ENCODE measurements around the gene ARTN.

Gene ARTN

DNA sequence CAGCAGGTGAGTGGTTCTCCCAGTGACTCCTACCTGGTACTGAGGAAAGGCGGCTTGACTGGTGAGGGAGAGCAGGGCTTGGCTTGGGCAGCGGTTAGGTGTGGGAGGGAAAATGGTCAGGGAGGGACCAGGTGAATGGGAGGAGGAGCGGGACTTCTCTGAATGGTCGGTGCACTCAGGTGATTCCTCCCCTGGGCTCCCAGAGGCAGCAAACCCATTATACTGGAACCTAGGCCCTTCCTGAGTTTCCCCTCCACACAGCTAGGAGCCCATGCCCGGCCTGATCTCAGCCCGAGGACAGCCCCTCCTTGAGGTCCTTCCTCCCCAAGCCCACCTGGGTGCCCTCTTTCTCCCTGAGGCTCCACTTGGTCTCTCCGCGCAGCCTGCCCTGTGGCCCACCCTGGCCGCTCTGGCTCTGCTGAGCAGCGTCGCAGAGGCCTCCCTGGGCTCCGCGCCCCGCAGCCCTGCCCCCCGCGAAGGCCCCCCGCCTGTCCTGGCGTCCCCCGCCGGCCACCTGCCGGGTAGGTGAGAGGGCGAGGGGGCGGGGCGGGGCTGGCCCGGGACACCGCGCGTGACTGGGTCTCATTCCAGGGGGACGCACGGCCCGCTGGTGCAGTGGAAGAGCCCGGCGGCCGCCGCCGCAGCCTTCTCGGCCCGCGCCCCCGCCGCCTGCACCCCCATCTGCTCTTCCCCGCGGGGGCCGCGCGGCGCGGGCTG, 2.3 kb downstream of the ARTN start:
- Histone ChIP-seq H3K4me1 (ENCODE audit: control insufficient read depth, insufficient read depth, low read length, poor library complexity, severe bottlenecking) (peaks cover 15% of the 10 kb centered on the region), H3K9me3 (ENCODE audit: control insufficient read depth, low read length) (no peaks in the 10 kb centered on the region), H3K27ac (ENCODE audit: insufficient read depth, low read length, poor library complexity, severe bottlenecking) (no peak overlapping the region), H3K4me3 (ENCODE audit: insufficient read depth, low read depth, low read length, poor library complexity, severe bottlenecking) (no peak overlapping the region), H3K27me3 (replicated peaks; ENCODE audit: control insufficient read depth, insufficient read depth, low read length, poor library complexity, severe bottlenecking) (peaks cover 20% of the 10 kb centered on the region), H3K36me3 (ENCODE audit: control insufficient read depth, insufficient read depth, low read length) (no peaks in the 10 kb centered on the region)
- no peak for DNase-seq

DNA sequence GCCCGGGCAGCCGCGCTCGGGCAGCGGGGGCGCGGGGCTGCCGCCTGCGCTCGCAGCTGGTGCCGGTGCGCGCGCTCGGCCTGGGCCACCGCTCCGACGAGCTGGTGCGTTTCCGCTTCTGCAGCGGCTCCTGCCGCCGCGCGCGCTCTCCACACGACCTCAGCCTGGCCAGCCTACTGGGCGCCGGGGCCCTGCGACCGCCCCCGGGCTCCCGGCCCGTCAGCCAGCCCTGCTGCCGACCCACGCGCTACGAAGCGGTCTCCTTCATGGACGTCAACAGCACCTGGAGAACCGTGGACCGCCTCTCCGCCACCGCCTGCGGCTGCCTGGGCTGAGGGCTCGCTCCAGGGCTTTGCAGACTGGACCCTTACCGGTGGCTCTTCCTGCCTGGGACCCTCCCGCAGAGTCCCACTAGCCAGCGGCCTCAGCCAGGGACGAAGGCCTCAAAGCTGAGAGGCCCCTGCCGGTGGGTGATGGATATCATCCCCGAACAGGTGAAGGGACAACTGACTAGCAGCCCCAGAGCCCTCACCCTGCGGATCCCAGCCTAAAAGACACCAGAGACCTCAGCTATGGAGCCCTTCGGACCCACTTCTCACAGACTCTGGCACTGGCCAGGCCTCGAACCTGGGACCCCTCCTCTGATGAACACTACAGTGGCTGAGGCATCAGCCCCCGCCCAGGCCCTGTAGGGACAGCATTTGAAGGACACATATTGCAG, 3.0 kb downstream of the ARTN start:
- Histone ChIP-seq H3K4me3 (ENCODE audit: insufficient read depth, low read depth, low read length, poor library complexity, severe bottlenecking) (no peak overlapping the region), H3K36me3 (ENCODE audit: control insufficient read depth, insufficient read depth, low read length) (no peaks in the 10 kb centered on the region), H3K27ac (ENCODE audit: insufficient read depth, low read length, poor library complexity, severe bottlenecking) (no peak overlapping the region), H3K27me3 (replicated peaks; ENCODE audit: control insufficient read depth, insufficient read depth, low read length, poor library complexity, severe bottlenecking) (peaks cover 20% of the 10 kb centered on the region), H3K9me3 (ENCODE audit: control insufficient read depth, low read length) (no peaks in the 10 kb centered on the region), H3K4me1 (ENCODE audit: control insufficient read depth, insufficient read depth, low read length, poor library complexity, severe bottlenecking) (peaks cover 15% of the 10 kb centered on the region)
- DNase-seq = no peak

DNA sequence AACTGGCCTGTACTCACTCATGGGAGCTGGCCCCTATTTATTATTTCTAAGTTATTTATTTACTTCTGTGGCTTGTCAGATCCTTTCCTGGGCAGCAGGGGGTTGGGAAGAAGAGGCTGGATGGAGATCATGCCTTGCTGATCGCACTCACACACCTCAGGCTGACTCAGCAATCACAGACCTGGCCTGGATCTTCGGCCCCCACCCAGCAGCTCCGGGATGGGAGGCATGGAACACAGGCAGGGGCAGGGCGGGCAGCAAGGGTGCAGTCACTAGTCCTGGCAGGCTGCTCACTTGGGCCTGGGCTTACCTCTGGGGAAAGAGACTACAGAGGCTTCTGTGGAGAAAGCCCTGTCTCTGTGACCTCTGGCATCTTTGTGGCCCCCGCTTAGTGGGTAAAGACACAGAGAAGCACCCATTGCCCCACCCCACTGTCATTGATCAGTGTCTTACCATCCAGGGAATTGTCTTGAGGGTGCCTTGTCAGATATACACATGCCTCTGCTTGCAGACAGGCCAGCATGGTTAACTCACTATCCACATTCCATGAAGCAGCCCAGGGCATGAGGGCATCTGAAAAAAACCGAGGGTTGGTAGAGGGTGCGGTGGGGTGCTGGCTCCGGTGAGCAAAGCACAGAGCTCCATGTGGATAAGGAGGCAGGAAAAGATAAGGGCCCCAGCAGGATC, 3.7 kb downstream of the ARTN start:
- H3K9me3 ChIP-seq (ENCODE audit: control insufficient read depth, low read length) = no peaks in the 10 kb centered on the region
- no peaks in the 10 kb centered on the region for H3K36me3 ChIP-seq (ENCODE audit: control insufficient read depth, insufficient read depth, low read length)
- DNase-seq = no peak
- no peak overlapping the region for H3K4me3 ChIP-seq (ENCODE audit: insufficient read depth, low read depth, low read length, poor library complexity, severe bottlenecking)
- peaks cover 15% of the 10 kb centered on the region for H3K4me1 ChIP-seq (ENCODE audit: control insufficient read depth, insufficient read depth, low read length, poor library complexity, severe bottlenecking)
- H3K27me3 ChIP-seq (replicated peaks; ENCODE audit: control insufficient read depth, insufficient read depth, low read length, poor library complexity, severe bottlenecking) = peaks cover 20% of the 10 kb centered on the region
- no peak overlapping the region for H3K27ac ChIP-seq (ENCODE audit: insufficient read depth, low read length, poor library complexity, severe bottlenecking)

DNA sequence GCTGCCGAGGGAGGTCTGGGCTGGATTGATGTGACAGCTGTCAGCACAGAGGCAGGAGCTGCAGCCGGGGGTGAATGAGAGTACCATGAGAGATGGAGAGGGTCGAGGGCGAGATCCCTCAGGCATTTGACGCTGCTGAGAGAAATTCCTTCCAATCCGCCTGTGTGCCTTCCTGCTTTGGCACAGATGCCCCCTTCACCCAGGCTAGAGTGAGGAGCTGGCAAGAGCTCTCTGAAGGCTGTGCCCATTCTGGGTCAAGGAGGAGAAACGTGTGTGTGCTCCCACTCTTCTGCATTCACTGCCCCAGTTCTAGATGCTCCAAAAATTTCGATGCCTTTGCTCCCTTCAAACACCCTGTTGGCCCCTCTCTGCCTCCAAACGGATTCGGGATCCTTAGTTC, 4.8 kb downstream of the ARTN start:
- H3K9me3 ChIP-seq (ENCODE audit: control insufficient read depth, low read length) = no peaks in the 10 kb centered on the region
- no peak for DNase-seq
- H3K27me3 ChIP-seq (replicated peaks; ENCODE audit: control insufficient read depth, insufficient read depth, low read length, poor library complexity, severe bottlenecking) = peaks cover 20% of the 10 kb centered on the region
- H3K4me1 ChIP-seq (ENCODE audit: control insufficient read depth, insufficient read depth, low read length, poor library complexity, severe bottlenecking) = peaks cover 12% of the 10 kb centered on the region
- H3K27ac ChIP-seq (ENCODE audit: insufficient read depth, low read length, poor library complexity, severe bottlenecking) = no peak overlapping the region
- no peaks in the 10 kb centered on the region for H3K36me3 ChIP-seq (ENCODE audit: control insufficient read depth, insufficient read depth, low read length)
- H3K4me3 ChIP-seq (ENCODE audit: insufficient read depth, low read depth, low read length, poor library complexity, severe bottlenecking) = no peak overlapping the region

DNA sequence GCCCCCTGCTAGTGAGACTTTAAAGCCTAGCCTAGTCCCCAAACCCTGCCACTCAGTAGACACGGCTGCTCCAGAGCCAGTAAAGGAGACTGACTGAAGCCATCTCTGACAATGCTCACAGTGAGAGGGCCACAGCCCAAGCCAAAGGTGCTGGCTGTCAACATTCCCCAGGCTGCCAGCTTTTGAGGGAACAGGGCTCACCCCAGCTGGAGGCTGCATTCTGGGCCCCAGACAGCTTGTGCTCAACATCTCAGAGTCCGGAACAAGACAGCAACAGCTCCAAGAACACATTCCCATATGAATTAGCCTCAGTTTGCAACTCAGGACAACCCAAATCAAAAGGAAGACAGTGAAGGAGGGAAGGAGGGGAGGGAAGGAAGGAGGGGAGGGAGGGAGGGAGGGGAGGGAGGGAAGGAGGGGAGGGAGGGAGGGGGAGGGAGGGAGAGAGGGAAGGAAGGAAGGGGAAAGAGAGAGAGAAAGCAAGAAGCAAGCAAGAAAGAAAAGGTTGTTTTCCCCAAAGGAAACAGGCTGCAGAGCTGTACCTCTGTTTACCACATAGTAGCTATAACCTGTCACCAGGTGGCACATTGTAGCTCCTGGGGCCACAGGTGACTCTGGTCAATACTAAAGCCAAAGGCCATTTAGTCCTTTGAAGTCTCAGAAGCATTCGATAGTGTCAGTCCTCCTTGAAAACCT, 5.4 kb downstream of the ARTN start:
- Histone ChIP-seq H3K36me3 (ENCODE audit: control insufficient read depth, insufficient read depth, low read length) (no peaks in the 10 kb centered on the region), H3K9me3 (ENCODE audit: control insufficient read depth, low read length) (no peaks in the 10 kb centered on the region)
- DNase-seq = no peak

DNA sequence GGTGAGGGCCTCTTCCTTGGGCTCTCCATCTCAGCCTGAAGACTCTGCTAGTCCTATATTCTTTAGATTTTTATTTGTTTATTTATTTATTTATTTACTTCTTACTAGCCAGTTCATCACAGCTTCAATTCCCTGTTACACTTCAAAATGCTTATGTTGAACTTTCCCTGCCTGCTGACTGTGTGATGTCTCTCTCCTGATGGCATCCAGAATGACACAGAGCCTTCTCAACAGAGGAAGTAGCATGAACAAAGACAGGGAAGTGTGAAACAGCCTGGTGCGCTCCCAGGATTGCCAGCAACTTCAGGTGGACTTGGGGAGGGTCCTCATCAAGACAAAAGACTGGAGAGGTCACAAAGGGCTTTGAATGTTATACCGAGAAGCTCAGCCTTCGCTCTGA, 8.8 kb downstream of the ARTN start:
- Histone ChIP-seq H3K27ac (ENCODE audit: insufficient read depth, low read length, poor library complexity, severe bottlenecking) (no peak overlapping the region), H3K9me3 (ENCODE audit: control insufficient read depth, low read length) (no peaks in the 10 kb centered on the region), H3K36me3 (ENCODE audit: control insufficient read depth, insufficient read depth, low read length) (no peaks in the 10 kb centered on the region), H3K4me3 (ENCODE audit: insufficient read depth, low read depth, low read length, poor library complexity, severe bottlenecking) (no peak overlapping the region), H3K27me3 (replicated peaks; ENCODE audit: control insufficient read depth, insufficient read depth, low read length, poor library complexity, severe bottlenecking) (no peaks in the 10 kb centered on the region), H3K4me1 (ENCODE audit: control insufficient read depth, insufficient read depth, low read length, poor library complexity, severe bottlenecking) (peaks cover 15% of the 10 kb centered on the region)
- DNase-seq = no peak

More for the DNA sequence above, 5.4 kb downstream of the ARTN start:
- Histone ChIP-seq H3K27ac (ENCODE audit: insufficient read depth, low read length, poor library complexity, severe bottlenecking) (no peak overlapping the region), H3K4me3 (ENCODE audit: insufficient read depth, low read depth, low read length, poor library complexity, severe bottlenecking) (no peak overlapping the region), H3K4me1 (ENCODE audit: control insufficient read depth, insufficient read depth, low read length, poor library complexity, severe bottlenecking) (peaks cover 8% of the 10 kb centered on the region), H3K27me3 (replicated peaks; ENCODE audit: control insufficient read depth, insufficient read depth, low read length, poor library complexity, severe bottlenecking) (peaks cover 20% of the 10 kb centered on the region)

DNA sequence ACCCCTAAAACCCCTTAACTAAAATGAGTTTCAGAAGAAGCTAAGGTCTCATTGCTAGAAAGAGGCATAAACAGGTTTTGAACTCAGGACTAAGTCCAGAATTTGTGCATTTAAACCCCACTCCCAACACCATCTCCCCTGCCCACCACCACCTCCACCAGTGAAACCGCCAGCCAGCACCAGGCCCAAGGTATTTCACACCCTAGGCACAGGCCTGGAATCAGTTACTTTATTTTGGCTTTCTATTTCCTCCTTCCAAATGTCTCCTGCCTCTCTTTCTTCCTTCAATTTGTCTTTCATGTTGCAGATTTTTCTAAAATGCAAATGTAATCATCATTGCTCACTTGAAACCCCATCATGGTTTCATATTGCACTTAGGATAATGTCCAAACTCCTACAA, 11.3 kb downstream of the ARTN start:
- no peaks in the 10 kb centered on the region for H3K27me3 ChIP-seq (replicated peaks; ENCODE audit: control insufficient read depth, insufficient read depth, low read length, poor library complexity, severe bottlenecking)
- no peaks in the 10 kb centered on the region for H3K9me3 ChIP-seq (ENCODE audit: control insufficient read depth, low read length)
- no peak for DNase-seq
- H3K4me1 ChIP-seq (ENCODE audit: control insufficient read depth, insufficient read depth, low read length, poor library complexity, severe bottlenecking) = peaks cover 24% of the 10 kb centered on the region
- no peaks in the 10 kb centered on the region for H3K36me3 ChIP-seq (ENCODE audit: control insufficient read depth, insufficient read depth, low read length)
- no peak overlapping the region for H3K4me3 ChIP-seq (ENCODE audit: insufficient read depth, low read depth, low read length, poor library complexity, severe bottlenecking)
- no peak overlapping the region for H3K27ac ChIP-seq (ENCODE audit: insufficient read depth, low read length, poor library complexity, severe bottlenecking)

DNA sequence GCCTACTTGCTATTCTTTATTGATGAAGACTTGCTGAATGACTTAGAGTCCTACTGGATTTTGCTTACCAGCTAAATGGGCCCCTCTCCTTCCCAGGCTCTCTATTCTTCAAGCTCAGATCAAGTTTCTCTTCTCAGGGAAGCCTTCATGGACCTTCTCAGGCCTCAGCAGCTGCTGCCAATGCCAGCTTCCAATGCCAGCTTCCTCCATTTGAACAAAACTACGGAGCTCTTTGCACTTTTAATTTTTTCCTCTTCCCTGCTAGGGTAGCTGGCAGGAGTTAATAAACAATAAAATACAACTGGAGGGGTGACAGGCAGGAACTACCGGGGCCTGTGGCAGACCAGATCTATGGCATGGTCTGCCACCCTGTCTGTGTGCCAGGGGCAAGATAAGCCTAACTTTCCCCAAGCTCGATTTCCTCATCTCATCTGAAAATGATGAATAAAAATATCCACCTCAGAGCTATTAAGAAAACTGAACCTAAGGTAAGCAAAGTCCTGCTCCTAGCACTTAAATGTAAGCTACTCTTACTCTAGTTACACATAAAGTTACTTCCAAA, 12.2 kb downstream of the ARTN start:
- H3K27ac ChIP-seq (ENCODE audit: insufficient read depth, low read length, poor library complexity, severe bottlenecking) = peak overlapping the region; percentile 98
- peak overlapping the region; percentile 80 for H3K4me3 ChIP-seq (ENCODE audit: insufficient read depth, low read depth, low read length, poor library complexity, severe bottlenecking)
- no peak for DNase-seq
- H3K9me3 ChIP-seq (ENCODE audit: control insufficient read depth, low read length) = no peaks in the 10 kb centered on the region
- peaks cover 24% of the 10 kb centered on the region for H3K4me1 ChIP-seq (ENCODE audit: control insufficient read depth, insufficient read depth, low read length, poor library complexity, severe bottlenecking)
- no peaks in the 10 kb centered on the region for H3K27me3 ChIP-seq (replicated peaks; ENCODE audit: control insufficient read depth, insufficient read depth, low read length, poor library complexity, severe bottlenecking)
- H3K36me3 ChIP-seq (ENCODE audit: control insufficient read depth, insufficient read depth, low read length) = no peaks in the 10 kb centered on the region

DNA sequence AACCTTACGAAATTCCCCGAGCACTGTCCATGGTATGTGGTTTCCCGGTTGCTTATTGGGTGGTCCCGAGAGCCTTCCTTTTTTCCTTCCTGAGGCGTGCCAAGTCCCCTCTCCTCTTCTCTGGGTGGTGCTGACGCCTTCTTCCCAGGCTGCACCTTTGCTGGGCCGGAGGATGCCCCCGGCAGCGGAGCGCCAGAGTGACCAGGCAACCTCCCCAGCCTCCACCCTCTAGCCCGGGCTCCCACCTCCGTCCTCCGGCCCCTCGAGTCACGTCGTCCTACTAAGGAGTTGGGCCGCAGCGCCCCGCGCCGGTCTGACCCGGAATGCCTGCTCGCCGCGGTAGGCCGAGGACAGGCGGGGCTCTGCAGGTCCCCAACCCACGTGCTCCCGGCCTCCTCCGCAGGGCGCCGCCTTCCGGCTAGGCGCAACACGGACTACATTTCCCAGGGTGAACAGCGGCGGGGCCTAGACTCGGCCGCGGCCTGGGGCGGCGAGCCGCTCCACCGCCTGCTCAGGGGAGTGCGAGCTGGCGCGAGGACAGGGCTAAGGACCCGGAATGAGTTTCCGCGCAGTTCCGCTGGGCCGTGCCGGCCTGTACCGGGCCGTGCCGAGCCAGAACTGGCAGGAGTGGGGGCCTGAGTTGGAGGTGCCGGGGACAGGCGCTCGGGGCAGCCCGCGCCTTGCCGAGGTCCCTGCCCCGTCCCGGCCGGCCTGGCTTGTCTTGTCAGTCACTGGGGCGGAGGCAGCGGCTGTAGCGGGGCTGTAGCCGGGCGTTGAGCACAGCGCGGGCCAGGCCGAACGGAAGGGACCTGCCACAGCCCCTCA, 12.8 kb downstream of the ARTN start, which contains the start of gene IPO13:
Gene IPO13 (plus strand): TSS at position 715 of the 825 bp plus-strand sequence. CDS start 651 bp downstream, outside the sequence.
- peak; percentile 80 to 92 (median 89) for DNase-seq
- Histone ChIP-seq H3K36me3 (ENCODE audit: control insufficient read depth, insufficient read depth, low read length) (no peaks in the 10 kb centered on the region), H3K27me3 (replicated peaks; ENCODE audit: control insufficient read depth, insufficient read depth, low read length, poor library complexity, severe bottlenecking) (no peaks in the 10 kb centered on the region), H3K4me1 (ENCODE audit: control insufficient read depth, insufficient read depth, low read length, poor library complexity, severe bottlenecking) (peaks cover 24% of the 10 kb centered on the region), H3K27ac (ENCODE audit: insufficient read depth, low read length, poor library complexity, severe bottlenecking) (peak within 1 kb of the TSS; percentile 98), H3K4me3 (ENCODE audit: insufficient read depth, low read depth, low read length, poor library complexity, severe bottlenecking) (peak within 1 kb of the TSS; percentile 80), H3K9me3 (ENCODE audit: control insufficient read depth, low read length) (no peaks in the 10 kb centered on the region)

Data from effector memory CD4-positive, alpha-beta T cell (primary cell).